Thoracic aorta (tissue), 2 donors: ENCODE measurements around the gene PDLIM5. TPM values are rescaled to one million over a fixed set of nuclear protein-coding genes. Genes with fewer than 3 reads are reported as not detected.
A peak's percentile ranks its signal among the peaks of the same experiment; 100 is the strongest.

Experiments used
- ATAC-seq: fragments of 150-250 bp; one replicate; pipeline ENCODE4 v1.8.0; 2017; ENCODE audit warnings: low read depth; ENCODE audit not compliant: insufficient number of reproducible peaks, low FRiP score
- DNase-seq: peaks from one replicate; pipeline ENCODE4 v3.0.0-alpha.2; 2020; ENCODE audit warnings: low spot score
- H3K27ac ChIP-seq, 2 donors: fragments of 200-600 bp; sonication (generic); 1 replicate in 1 of 2; 2 replicates in 1 of 2; pipeline ENCODE4 v1.5.1; 2016; ENCODE audit warnings: mild to moderate bottlenecking in 2 of 2, moderate library complexity in 2 of 2
- H3K27me3 ChIP-seq: fragments of 200-600 bp; sonication (generic); replicated peaks from 2 replicates; pipeline ENCODE4 v1.6.0; 2016; ENCODE audit warnings: mild to moderate bottlenecking; ENCODE audit not compliant: insufficient read depth
- H3K36me3 ChIP-seq: fragments of 200-600 bp; sonication (generic); one replicate; pipeline ENCODE4 v1.5.1; 2016
- H3K4me1 ChIP-seq, 2 donors: fragments of 200-600 bp; sonication (generic); 1 replicate in 1 of 2; 2 replicates in 1 of 2; pipeline versions ENCODE4 v1.5.1 to v1.6.0; 2016; ENCODE audit warnings: low read depth in 2 of 2, mild to moderate bottlenecking in 1 of 2; ENCODE audit not compliant: control insufficient read depth in 1 of 2
- H3K4me3 ChIP-seq: fragments of 200-600 bp; sonication (generic); 2 replicates; pipeline ENCODE4 v1.5.1; 2016; ENCODE audit warnings: mild to moderate bottlenecking
- H3K9me3 ChIP-seq: fragments of 200-600 bp; sonication (generic); 2 replicates; pipeline ENCODE4 v1.5.1; 2016
- CTCF ChIP-seq: fragments of 200-600 bp; sonication (generic); IDR thresholded peaks from one replicate; pipeline ENCODE4 v1.5.1; 2019; ENCODE audit warnings: antibody characterized with exemption
- total RNA-seq, 2 donors: library from RNA; depleted of rRNA; stranded (reverse); fragments of >200 nt; gene quantifications; one replicate each; pipeline versions ENCODE4 v1.1.0 to v1.2.3, GENCODE V29; 2016

The PDLIM5 gene
- total RNA-seq, 2 donors from 2014 or later, result 275 to 328 TPM

DNA sequence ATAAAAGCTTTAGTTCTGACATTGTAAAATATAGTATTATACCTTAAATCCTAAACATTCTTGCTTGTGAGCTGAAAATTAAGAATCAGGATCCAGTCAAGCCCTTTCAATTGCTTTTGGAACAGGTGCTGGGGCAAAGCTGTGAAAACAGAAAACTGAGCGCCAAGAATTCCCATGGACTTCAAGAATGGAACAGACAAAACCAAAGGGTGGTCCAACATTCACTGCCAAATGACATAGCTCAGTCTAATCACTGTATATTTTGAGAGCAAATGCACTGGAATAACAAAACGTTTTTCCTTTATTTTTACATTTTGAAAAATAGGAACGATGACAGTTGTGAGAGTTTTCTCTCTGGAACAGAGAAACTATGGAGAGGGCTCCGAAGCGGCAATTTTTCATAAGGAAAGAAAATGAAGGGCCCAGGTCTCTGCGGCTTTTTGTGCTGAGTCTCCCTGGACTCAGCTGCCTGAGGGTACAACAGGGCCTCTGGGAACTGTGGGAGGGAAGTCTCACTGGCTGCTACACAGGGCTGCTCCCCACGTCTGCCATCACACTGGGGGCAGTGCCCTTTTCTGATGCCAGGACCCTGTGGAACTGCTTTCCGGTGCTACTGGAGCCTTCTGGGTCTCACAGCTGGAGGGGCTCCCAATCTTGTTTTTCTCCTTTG is 250.0 kb downstream of the PDLIM5 start:
- ATAC-seq (peak; percentile 50), DNase-seq (no peak)
- H3K36me3 ChIP-seq, result no peaks in the 10 kb centered on the region
- H3K9me3 ChIP-seq, result no peaks in the 10 kb centered on the region
- H3K4me3 ChIP-seq, result peak overlapping the region; percentile 61
- H3K4me1 ChIP-seq, result peaks cover 2 to 13% of the 10 kb centered on the region in 2 donors
- H3K27me3 ChIP-seq, result no peaks in the 10 kb centered on the region
- H3K27ac ChIP-seq, result peak overlapping the region; percentile 30 to 37
- no peak for TF ChIP-seq CTCF

DNA sequence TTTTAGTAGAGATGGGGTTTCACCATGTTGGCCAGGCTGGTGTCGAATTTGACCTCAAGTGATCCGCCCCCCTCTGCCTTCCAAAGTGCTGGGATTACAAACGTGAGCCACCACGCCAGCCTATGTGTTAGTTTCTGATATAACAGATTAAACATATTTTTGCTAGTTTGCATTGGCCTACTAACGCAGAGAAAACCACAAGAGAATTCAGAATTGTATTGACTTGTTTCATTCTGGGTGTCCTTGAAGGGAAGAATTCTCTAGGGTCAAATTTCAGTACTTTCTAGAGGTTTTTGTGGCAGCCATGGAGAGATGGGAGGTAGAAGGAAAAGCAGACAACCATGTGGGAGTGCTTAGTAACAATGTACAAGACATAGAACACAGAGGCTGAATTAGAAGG is 259.9 kb downstream of the PDLIM5 start:
- ATAC-seq, result no peak

DNA sequence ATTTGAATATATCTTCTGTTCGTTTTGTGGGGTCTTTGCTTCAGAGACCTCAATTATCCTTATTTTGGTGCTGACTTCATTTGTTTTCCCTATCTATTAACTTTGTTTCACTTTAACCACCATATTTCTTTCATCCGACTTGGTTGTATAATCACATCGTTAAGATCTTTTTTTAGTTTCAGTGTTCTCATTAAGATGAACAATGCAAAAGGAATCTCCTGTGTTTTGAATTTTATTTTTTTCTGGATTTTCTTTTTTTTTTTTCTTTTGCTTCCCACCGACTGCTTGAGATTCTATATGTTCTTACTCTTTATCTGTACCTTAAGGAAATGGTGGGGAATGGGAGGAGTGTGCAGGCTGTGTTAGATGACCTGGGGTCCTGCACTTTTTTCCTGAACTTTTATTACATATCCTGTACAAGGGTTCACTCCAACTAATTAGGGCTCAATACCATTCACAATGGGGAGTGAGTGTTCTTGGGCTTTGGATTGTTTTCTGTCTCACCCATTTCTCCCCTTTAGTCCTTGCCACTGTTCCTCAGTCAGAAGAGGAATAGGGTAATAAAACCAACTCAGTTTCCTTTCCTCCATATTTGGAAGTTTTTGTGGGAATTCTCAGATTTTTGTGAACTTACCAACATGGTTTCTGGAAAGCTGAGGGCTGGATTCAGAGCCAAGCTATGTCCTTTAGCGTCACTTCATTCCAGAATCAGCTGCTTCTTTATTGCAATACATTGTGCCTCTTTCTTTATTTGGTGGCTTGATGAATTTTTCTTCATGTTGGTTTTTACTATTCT is 262.8 kb downstream of the PDLIM5 start:
- TF ChIP-seq CTCF, result no peak
- H3K4me3 ChIP-seq, result peak overlapping the region; percentile 40
- H3K27ac ChIP-seq, result peak overlapping the region; percentile 55 to 74

More for the DNA sequence above, 259.9 kb downstream of the PDLIM5 start:
- H3K36me3 ChIP-seq, result no peaks in the 10 kb centered on the region
- no peaks in the 10 kb centered on the region for H3K9me3 ChIP-seq
- no peaks in the 10 kb centered on the region for H3K27me3 ChIP-seq
- peak overlapping the region in 1 of 2 donors; percentile 26 for H3K27ac ChIP-seq
- DNase-seq, result no peak
- TF ChIP-seq CTCF, result no peak
- H3K4me3 ChIP-seq, result no peak overlapping the region
- H3K4me1 ChIP-seq, result peaks cover 5 to 6% of the 10 kb centered on the region in 2 donors

DNA sequence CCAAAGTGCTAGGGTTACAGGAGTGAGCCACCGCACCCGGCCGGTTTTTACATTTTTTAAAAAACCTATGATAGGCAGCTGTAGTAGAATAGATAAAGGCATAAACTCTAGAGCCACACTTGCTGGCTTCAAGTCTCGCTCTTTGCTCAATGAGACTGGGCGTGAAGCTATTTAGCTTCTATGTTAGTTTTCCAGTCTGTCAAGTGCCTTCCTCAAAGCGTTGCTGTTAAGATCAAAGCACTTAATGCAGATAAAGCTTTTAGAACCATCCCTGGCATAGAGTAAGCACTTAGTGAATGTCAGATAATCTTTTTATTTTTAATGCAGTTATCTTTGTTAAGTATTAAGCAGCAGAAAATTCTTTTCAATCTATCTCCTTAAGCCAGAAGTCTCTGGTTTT is 264.0 kb downstream of the PDLIM5 start:
- no peak overlapping the region for H3K27ac ChIP-seq
- H3K36me3 ChIP-seq, result no peaks in the 10 kb centered on the region
- no peak overlapping the region for H3K4me3 ChIP-seq
- no peak for TF ChIP-seq CTCF
- H3K4me1 ChIP-seq, result peaks cover 5 to 6% of the 10 kb centered on the region in 2 donors
- DNase-seq (no peak), ATAC-seq (no peak)
- H3K27me3 ChIP-seq, result no peaks in the 10 kb centered on the region
- H3K9me3 ChIP-seq, result no peaks in the 10 kb centered on the region

More for the DNA sequence above, 262.8 kb downstream of the PDLIM5 start:
- DNase-seq, result no peak
- peak; percentile 75 for ATAC-seq
- Histone ChIP-seq H3K4me1 (peaks cover 5 to 6% of the 10 kb centered on the region in 2 donors), H3K36me3 (no peaks in the 10 kb centered on the region), H3K9me3 (no peaks in the 10 kb centered on the region), H3K27me3 (no peaks in the 10 kb centered on the region)

Other genes with a start within 250 kb of the PDLIM5 start
- 10 to 100 TPM; 16.2 to 16.7 TPM for gene SMARCAD1, start 244.1 kb upstream of the PDLIM5 start, total RNA-seq
- 10 to 100 TPM in 1 of 2 donors, 1 to 10 TPM in 1; 2.8 to 16.7 TPM for gene HPGDS, start 109.1 kb upstream of the PDLIM5 start, total RNA-seq